Hepatocyte (in vitro differentiated cells): ENCODE results near the gene PDE1C. TPM values are rescaled to one million over a fixed set of nuclear protein-coding genes. Genes with fewer than 3 reads are reported as not detected.

Source experiments
- DNase-seq: peaks from one replicate; pipeline ENCODE4 v3.0.0-alpha.2; 2016; ENCODE audit warnings: low spot score
- H2AFZ ChIP-seq: fragments of 200-600 bp; sonication (generic); 2 replicates; pipeline ENCODE4 v1.6.0; 2016; ENCODE audit warnings: antibody characterized with exemption, mild to moderate bottlenecking
- H3K27ac ChIP-seq: fragments of 200-600 bp; sonication (generic); 2 replicates; pipeline ENCODE4 v1.5.1; 2016; ENCODE audit warnings: mild to moderate bottlenecking
- H3K27me3 ChIP-seq: fragments of 200-600 bp; sonication (generic); 2 replicates; pipeline ENCODE4 v1.6.1; 2016
- H3K36me3 ChIP-seq: fragments of 200-600 bp; sonication (generic); replicated peaks from 2 replicates; pipeline ENCODE4 v1.5.1; 2016; ENCODE audit warnings: low read depth; ENCODE audit not compliant: insufficient read depth
- H3K4me1 ChIP-seq: fragments of 200-600 bp; sonication (generic); 2 replicates; pipeline ENCODE4 v1.5.1; 2016; ENCODE audit warnings: mild to moderate bottlenecking, moderate library complexity; ENCODE audit not compliant: insufficient read depth
- H3K4me2 ChIP-seq: fragments of 200-600 bp; sonication (generic); 2 replicates; pipeline ENCODE4 v1.6.0; 2016
- H3K4me3 ChIP-seq: fragments of 200-600 bp; sonication (generic); 2 replicates; pipeline ENCODE4 v1.5.1; 2016; ENCODE audit warnings: mild to moderate bottlenecking
- H3K79me2 ChIP-seq: fragments of 200-600 bp; sonication (generic); 2 replicates; pipeline ENCODE4 v1.6.0; 2017; ENCODE audit warnings: mild to moderate bottlenecking
- H3K9me2 ChIP-seq: fragments of 200-600 bp; sonication (generic); replicated peaks from 2 replicates; pipeline ENCODE4 v1.6.0; 2017; ENCODE audit warnings: mild to moderate bottlenecking; ENCODE audit not compliant: insufficient read depth
- H3K9me3 ChIP-seq: fragments of 200-600 bp; sonication (generic); 2 replicates; pipeline ENCODE4 v1.5.1; 2016; ENCODE audit warnings: low read depth, mild to moderate bottlenecking
- H4K20me1 ChIP-seq: fragments of 200-600 bp; sonication (generic); 2 replicates; pipeline ENCODE4 v1.6.0; 2016; ENCODE audit warnings: mild to moderate bottlenecking; ENCODE audit not compliant: insufficient read depth, poor library complexity, severe bottlenecking
- CTCF ChIP-seq: fragments of 200-600 bp; sonication (generic); IDR thresholded peaks from 2 replicates; pipeline ENCODE4 v1.5.1; 2016; ENCODE audit warnings: antibody characterized with exemption, mild to moderate bottlenecking; ENCODE audit not compliant: poor library complexity
- EZH2 ChIP-seq: fragments of 200-600 bp; sonication (generic); IDR thresholded peaks from 2 replicates; pipeline ENCODE4 v1.6.1; 2016; ENCODE audit warnings: antibody characterized with exemption, mild to moderate bottlenecking, borderline replicate concordance
- EZH2phosphoT487 ChIP-seq: fragments of 200-600 bp; sonication (generic); IDR thresholded peaks from one replicate; pipeline ENCODE4 v1.6.1; 2018; ENCODE audit warnings: antibody characterized with exemption, mild to moderate bottlenecking, low read depth, moderate library complexity; ENCODE audit not compliant: unreplicated experiment, severe bottlenecking
- WGBS: methylation state at CpG from one replicate; pipeline ENCODE4 v1.1.6; 2016; ENCODE audit warnings: low lambda C conversion rate; ENCODE audit errors: missing lambda C conversion rate; 5-methylcytosine and 5-hydroxymethylcytosine counted together
- polyA plus RNA-seq: library from polyadenylated mRNA; unstranded; fragments of >200 nt; fragmentation: Nextera tagmentation; extraction: Ambion mirVana; gene quantifications from 2 replicates; pipeline ENCODE4 v1.2.1, GENCODE V29; 2016
- total RNA-seq: library from RNA; depleted of rRNA; stranded (reverse); fragments of >200 nt; gene quantifications from 2 replicates; pipeline ENCODE4 v1.2.3, GENCODE V29; 2014

The PDE1C gene
- total and polyA plus RNA-seq, 2 experiments from 2014 or later: 1.8 to 5.0 TPM

- 2% methylated on average over 4 of the region's 4 CpGs for WGBS
- no peak overlapping the region for H3K27ac ChIP-seq
- no peaks in the 10 kb centered on the region for H3K4me1 ChIP-seq
- H3K36me3 ChIP-seq: no peaks in the 10 kb centered on the region
- no peaks in the 10 kb centered on the region for H3K9me2 ChIP-seq
- H3K4me3 ChIP-seq: no peak overlapping the region
- H3K9me3 ChIP-seq: no peaks in the 10 kb centered on the region
- peak; percentile 79 for DNase-seq
- H3K4me2 ChIP-seq: no peak overlapping the region
- H3K27me3 ChIP-seq: peaks cover 18% of the 10 kb centered on the region
- TF ChIP-seq CTCF (peak; percentile 96), EZH2phosphoT487 (no peak), EZH2 (no peak)
- no peaks in the 10 kb centered on the region for H4K20me1 ChIP-seq
- H2AFZ ChIP-seq: no peak overlapping the region
- no peaks in the 10 kb centered on the region for H3K79me2 ChIP-seq
Measured at GRCh38 chr7:31744294-31744874, 325.8 kb downstream of the PDE1C start.

DNA sequence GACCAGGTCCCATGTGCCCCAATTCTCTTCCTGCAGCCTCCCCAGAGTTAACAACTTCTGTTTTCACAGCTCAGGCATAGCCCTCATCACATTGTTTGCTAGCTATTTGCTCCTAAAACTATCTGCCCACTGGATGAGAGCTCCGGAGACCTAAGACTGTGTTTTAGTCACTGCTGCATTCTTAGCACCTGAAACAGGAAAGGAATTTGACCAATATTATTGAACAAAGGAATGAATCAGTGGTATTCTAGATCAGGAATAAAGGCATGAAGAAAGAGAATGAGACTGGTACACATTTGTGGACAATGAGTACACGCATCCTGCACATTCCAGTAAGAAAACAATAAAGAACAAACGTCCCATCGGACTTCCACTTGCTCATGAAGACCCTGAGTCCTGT, 328.4 kb downstream of the PDE1C start:
- no peak overlapping the region for H2AFZ ChIP-seq
- H3K36me3 ChIP-seq: no peaks in the 10 kb centered on the region
- H3K27ac ChIP-seq: no peak overlapping the region
- H3K9me2 ChIP-seq: no peaks in the 10 kb centered on the region
- no peaks in the 10 kb centered on the region for H4K20me1 ChIP-seq
- H3K4me1 ChIP-seq: no peaks in the 10 kb centered on the region
- 68% methylated on average over 4 of the region's 4 CpGs for WGBS
- H3K79me2 ChIP-seq: no peaks in the 10 kb centered on the region
- no peak for TF ChIP-seq EZH2phosphoT487
- no peak for TF ChIP-seq CTCF
- H3K4me3 ChIP-seq: no peak overlapping the region
- DNase-seq: no peak
- no peak overlapping the region for H3K4me2 ChIP-seq
- no peaks in the 10 kb centered on the region for H3K9me3 ChIP-seq
- H3K27me3 ChIP-seq: peaks cover 18% of the 10 kb centered on the region

DNA sequence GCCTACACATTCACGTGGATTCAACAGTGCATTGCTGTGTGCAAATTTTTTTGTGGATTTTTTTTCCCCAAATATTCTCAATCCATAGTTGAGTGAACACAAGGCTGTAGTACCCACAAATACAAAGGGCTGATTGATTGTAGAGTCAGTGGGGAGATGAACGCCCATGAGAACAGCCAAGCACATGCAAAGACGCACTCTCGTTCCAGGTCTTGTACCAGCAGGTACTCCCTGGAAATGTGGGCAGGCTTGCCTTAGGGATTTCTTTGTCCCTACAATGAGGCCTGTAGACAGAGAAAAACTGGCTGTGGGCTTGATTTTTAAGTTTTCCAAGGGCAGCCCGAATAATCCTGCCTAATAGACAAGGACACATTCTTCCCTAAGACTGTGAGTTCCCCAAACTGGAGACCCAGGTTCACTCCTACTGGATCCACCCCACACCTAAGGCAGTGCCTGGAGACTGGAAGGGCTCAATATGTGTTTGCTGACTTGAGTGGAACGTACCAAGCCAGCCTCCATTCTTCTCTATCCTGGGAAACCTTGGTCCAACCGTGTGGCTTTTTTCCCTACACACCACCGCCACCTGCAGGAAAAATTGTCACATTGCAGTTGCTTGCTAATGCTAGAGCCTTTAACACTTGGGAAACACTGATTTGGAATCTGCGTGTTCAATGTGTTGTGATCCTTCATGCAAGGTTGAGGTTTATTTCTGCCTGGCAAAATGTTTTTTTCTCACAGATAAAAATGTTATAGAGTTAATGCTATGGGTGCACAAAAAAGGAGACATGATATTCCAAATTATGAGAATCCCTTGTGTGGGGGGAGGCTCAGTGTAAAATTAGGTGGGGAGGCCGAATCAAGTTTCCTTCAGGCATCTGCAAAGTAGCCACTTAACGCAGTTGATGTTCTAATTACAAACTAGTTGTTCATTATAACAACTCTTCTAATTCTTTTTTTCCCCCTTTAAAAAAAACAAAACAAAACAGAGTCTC, 333.9 kb downstream of the PDE1C start:
- no peak overlapping the region for H2AFZ ChIP-seq
- H3K4me1 ChIP-seq: no peaks in the 10 kb centered on the region
- peak; percentile 82 for DNase-seq
- H3K9me2 ChIP-seq: no peaks in the 10 kb centered on the region
- H3K79me2 ChIP-seq: no peaks in the 10 kb centered on the region
- no peak overlapping the region for H3K4me2 ChIP-seq
- H3K27ac ChIP-seq: no peak overlapping the region
- H3K27me3 ChIP-seq: peaks cover 4% of the 10 kb centered on the region
- 57% methylated on average over 11 of the region's 11 CpGs for WGBS
- H3K4me3 ChIP-seq: no peak overlapping the region
- TF ChIP-seq EZH2phosphoT487 (no peak), CTCF (peak; percentile 92)
- H4K20me1 ChIP-seq: no peaks in the 10 kb centered on the region
- H3K9me3 ChIP-seq: no peaks in the 10 kb centered on the region
- no peaks in the 10 kb centered on the region for H3K36me3 ChIP-seq
